Erythroblast (primary cell): Measurements from ENCODE around the gene EDIL3.

Experiments
- GATA1 ChIP-seq: IDR thresholded peaks from 2 replicates; pipeline ENCODE4 v1.6.1; 2011; ENCODE audit warnings: low read depth, mild to moderate bottlenecking, control low read depth, low read length, moderate library complexity
- POLR2A ChIP-seq: IDR thresholded peaks from 2 replicates; pipeline ENCODE4 v1.6.1; 2011; ENCODE audit warnings: mild to moderate bottlenecking, low read length

DNA sequence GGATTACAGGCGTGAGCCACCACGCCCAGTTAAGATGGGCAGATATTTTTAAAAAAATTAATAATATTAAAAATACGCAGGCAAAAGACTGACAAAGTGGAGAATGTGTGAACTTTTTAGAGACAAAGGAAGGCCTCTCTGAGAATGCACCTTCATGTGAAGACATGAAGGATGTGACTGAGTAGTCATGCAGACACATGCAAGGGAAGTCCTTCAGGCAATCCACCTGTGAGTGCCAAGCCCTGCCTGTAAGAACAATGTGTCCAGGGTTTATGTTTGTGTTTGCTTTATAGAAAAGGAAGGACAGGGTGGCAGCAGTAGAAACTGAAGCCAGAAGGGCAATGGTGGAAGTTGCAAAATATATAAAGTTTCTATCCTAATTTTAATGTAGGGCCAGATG lies 169.2 kb downstream of the EDIL3 start:
- no peak for TF ChIP-seq POLR2A
- TF ChIP-seq GATA1 = no peak
